ENCODE results near the gene DBNDD1.

DBNDD1 gene

GRCh38 chr16:90046971-90047713, 27.9 kb upstream of the DBNDD1 start:
- Mint-ChIP-seq H3K36me3 (ENCODE audit: low read depth) (no peaks in the 10 kb centered on the region), H3K4me1 (peaks cover 23% of the 10 kb centered on the region), H3K4me3 (peak overlapping the region in 2 of 3 experiments; percentile 64 to 68), H3K27ac (peak overlapping the region in 2 of 3 experiments; percentile 64), H3K27me3 (ENCODE audit: low read depth) (peaks cover 10% of the 10 kb centered on the region), H3K9me3 (peaks cover 4% of the 10 kb centered on the region)
- TF ChIP-seq CTCF (IDR thresholded peaks at IDR 0.05; ENCODE audit: unreplicated experiment in 3 of 3) = no peak

GRCh38 chr16:90046122-90046970, 27.1 kb upstream of the DBNDD1 start:
- Mint-ChIP-seq H3K36me3 (ENCODE audit: low read depth) (no peaks in the 10 kb centered on the region), H3K9me3 (no peaks in the 10 kb centered on the region), H3K27me3 (ENCODE audit: low read depth) (peaks cover 10% of the 10 kb centered on the region), H3K4me1 (peaks cover 23% of the 10 kb centered on the region), H3K4me3 (peak overlapping the region; percentile 60 to 68 (median 64)), H3K27ac (peak overlapping the region; percentile 38 to 64 (median 64))
- TF ChIP-seq CTCF (IDR thresholded peaks at IDR 0.05; ENCODE audit: unreplicated experiment in 3 of 3) = no peak

GRCh38 chr16:90044111-90044551, 24.9 kb upstream of the DBNDD1 start:
- peaks cover 10% of the 10 kb centered on the region for H3K27me3 Mint-ChIP-seq (ENCODE audit: low read depth)
- TF ChIP-seq CTCF (IDR thresholded peaks at IDR 0.05; ENCODE audit: unreplicated experiment in 3 of 3) = no peak

GRCh38 chr16:90043526-90043925, 24.3 kb upstream of the DBNDD1 start:
- Mint-ChIP-seq H3K4me3 (no peak overlapping the region), H3K4me1 (peaks cover 13% of the 10 kb centered on the region), H3K27me3 (ENCODE audit: low read depth) (peaks cover 9% of the 10 kb centered on the region), H3K9me3 (no peaks in the 10 kb centered on the region), H3K27ac (no peak overlapping the region), H3K36me3 (ENCODE audit: low read depth) (no peaks in the 10 kb centered on the region)
- no peak for TF ChIP-seq CTCF (IDR thresholded peaks at IDR 0.05; ENCODE audit: unreplicated experiment in 3 of 3)

More at GRCh38 chr16:90044111-90044551, 24.9 kb upstream of the DBNDD1 start:
- no peak overlapping the region for H3K4me3 Mint-ChIP-seq
- H3K27ac Mint-ChIP-seq = peak overlapping the region in 1 of 3 experiments; percentile 38
- H3K9me3 Mint-ChIP-seq = no peaks in the 10 kb centered on the region
- H3K36me3 Mint-ChIP-seq (ENCODE audit: low read depth) = no peaks in the 10 kb centered on the region
- peaks cover 18% of the 10 kb centered on the region for H3K4me1 Mint-ChIP-seq

- no peak overlapping the region for H3K4me3 Mint-ChIP-seq
- TF ChIP-seq CTCF (IDR thresholded peaks at IDR 0.05; ENCODE audit: unreplicated experiment in 3 of 3) = no peak
- peaks cover 12% of the 10 kb centered on the region for H3K4me1 Mint-ChIP-seq
- peaks cover 4% of the 10 kb centered on the region for H3K27me3 Mint-ChIP-seq (ENCODE audit: low read depth)
- no peaks in the 10 kb centered on the region for H3K36me3 Mint-ChIP-seq (ENCODE audit: low read depth)
- no peak overlapping the region for H3K27ac Mint-ChIP-seq
- no peaks in the 10 kb centered on the region for H3K9me3 Mint-ChIP-seq
Observed at GRCh38 chr16:90042946-90043514, 23.8 kb upstream of the DBNDD1 start.
